ENCODE results near the gene LRP1.
A peak's percentile ranks its signal among the peaks of the same experiment; 100 is the strongest.

The LRP1 gene

DNA sequence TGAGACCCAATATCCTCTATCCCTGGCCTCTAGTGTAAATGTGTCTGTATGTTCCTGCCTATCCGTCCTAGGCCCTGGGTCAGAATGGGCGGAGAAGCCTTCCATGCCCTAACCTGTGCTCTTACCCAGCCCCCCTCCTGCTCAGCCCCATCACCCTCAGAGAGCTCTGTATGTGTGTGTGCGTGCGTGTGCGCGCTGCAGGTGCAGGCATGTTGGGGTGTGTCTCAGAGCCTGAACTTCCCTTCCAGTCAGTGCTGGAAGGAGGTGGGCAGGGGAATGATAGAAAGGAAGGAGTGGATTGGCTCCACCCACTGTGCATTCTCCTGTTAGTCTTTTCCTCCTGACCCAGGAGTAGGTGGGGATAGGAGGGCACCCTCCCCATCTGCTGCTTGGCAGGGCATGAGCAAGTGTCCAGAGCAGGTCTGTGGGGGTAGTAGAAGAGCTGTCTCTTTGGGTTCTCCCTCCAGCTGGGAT, 32.1 kb upstream of the LRP1 start:
- H3K27me3 ChIP-seq (replicated peaks; ENCODE audit: control insufficient read depth, insufficient read depth, low read length): no peaks in the 10 kb centered on the region
- DNase-seq (ENCODE audit: low read depth): no peak
- no peak overlapping the region for H3K9ac ChIP-seq (ENCODE audit: low read length)
- H3K4me3 ChIP-seq (ENCODE audit: low read length): no peak overlapping the region
- peaks cover 84% of the 10 kb centered on the region for H3K36me3 ChIP-seq (ENCODE audit: control insufficient read depth, insufficient read depth, low read length, severe bottlenecking)
- no peaks in the 10 kb centered on the region for H3K9me3 ChIP-seq (ENCODE audit: control insufficient read depth, low read length)
- H3K4me1 ChIP-seq (ENCODE audit: control insufficient read depth, insufficient read depth, low read length): peaks cover 34% of the 10 kb centered on the region

DNA sequence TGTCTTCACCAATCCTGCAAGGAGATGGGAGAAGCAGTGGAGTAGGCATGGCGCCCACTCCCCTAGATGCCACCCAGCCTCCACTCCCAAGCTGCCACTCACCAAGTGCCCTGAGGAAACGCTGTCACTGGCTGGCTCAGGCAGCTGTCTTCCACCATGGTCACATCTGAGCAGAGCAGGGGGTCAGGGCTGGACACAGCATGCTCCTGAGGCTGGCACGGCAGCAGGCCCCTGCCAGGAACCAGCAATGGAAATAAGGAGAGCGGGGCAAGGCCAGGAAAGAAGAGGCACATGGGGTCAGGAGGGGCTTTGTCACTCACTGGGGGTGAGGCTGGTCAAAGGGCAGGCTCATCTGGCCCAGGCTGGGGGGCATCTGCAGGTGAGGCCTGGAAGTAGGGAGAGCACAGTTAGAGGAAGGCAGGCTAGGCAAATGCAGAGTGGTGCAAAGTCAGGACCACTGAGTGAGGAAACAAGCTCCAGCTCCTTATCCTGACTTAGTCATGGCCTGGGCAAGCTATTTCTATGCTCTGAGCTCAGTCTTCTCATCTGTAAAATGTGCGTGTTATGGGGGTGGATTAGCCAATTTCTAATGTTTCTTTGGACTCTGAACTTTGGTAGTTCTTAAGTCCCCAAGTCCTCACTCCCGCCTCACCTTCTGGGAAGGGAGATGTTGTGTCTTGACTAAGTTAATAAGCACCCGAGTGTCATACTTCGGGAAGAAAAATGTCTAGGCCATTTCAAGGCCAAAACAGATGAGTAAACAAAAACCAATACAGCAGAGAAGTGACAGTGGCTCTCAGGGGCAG, 31.3 kb upstream of the LRP1 start:
- no peaks in the 10 kb centered on the region for H3K9me3 ChIP-seq (ENCODE audit: control insufficient read depth, low read length)
- peaks cover 79% of the 10 kb centered on the region for H3K36me3 ChIP-seq (ENCODE audit: control insufficient read depth, insufficient read depth, low read length, severe bottlenecking)
- H3K27me3 ChIP-seq (replicated peaks; ENCODE audit: control insufficient read depth, insufficient read depth, low read length): no peaks in the 10 kb centered on the region
- no peak overlapping the region for H3K9ac ChIP-seq (ENCODE audit: low read length)
- peaks cover 31% of the 10 kb centered on the region for H3K4me1 ChIP-seq (ENCODE audit: control insufficient read depth, insufficient read depth, low read length)
- DNase-seq (ENCODE audit: low read depth): no peak
- H3K4me3 ChIP-seq (ENCODE audit: low read length): no peak overlapping the region

DNA sequence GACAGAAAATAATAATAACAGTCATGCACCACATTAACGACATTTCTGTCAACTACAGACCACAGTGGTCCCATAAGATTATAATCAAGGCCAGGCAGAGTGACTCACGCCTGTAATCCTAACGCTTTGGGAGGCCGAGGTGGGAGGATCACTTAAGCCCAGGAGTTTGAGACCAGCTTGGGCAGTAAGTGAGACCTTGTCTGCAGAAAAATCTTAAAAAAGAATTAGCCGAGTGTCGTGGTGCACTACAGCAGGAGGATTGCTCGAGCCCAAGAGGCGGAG, 30.8 kb upstream of the LRP1 start:
- peaks cover 79% of the 10 kb centered on the region for H3K36me3 ChIP-seq (ENCODE audit: control insufficient read depth, insufficient read depth, low read length, severe bottlenecking)
- H3K27me3 ChIP-seq (replicated peaks; ENCODE audit: control insufficient read depth, insufficient read depth, low read length): no peaks in the 10 kb centered on the region
- H3K4me1 ChIP-seq (ENCODE audit: control insufficient read depth, insufficient read depth, low read length): peaks cover 26% of the 10 kb centered on the region
- H3K9me3 ChIP-seq (ENCODE audit: control insufficient read depth, low read length): no peaks in the 10 kb centered on the region
- DNase-seq (ENCODE audit: low read depth): no peak
- H3K4me3 ChIP-seq (ENCODE audit: low read length): no peak overlapping the region
- no peak overlapping the region for H3K9ac ChIP-seq (ENCODE audit: low read length)

DNA sequence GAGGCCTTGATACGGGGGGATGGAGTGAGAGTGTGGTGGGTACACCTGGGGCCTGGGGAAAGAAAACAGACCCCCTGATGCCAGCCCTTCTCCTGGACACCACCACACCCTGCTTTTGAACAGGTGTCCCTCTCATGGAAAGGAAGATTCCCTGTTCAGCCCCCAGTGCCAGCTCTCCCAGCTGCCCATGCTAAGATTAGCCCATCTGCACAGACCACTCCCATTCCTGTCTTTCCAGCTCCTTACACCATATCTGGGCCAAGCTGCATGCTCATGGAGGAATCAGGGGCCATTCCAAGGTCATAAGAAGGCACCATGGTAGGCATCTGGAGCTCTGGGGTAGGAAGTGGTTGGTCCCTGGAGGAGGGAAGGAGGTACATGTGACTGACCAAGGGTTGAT, 29.7 kb upstream of the LRP1 start:
- Histone ChIP-seq H3K4me1 (ENCODE audit: control insufficient read depth, insufficient read depth, low read length) (peaks cover 18% of the 10 kb centered on the region), H3K4me3 (ENCODE audit: low read length) (no peak overlapping the region), H3K36me3 (ENCODE audit: control insufficient read depth, insufficient read depth, low read length, severe bottlenecking) (peaks cover 71% of the 10 kb centered on the region), H3K27me3 (replicated peaks; ENCODE audit: control insufficient read depth, insufficient read depth, low read length) (no peaks in the 10 kb centered on the region), H3K9me3 (ENCODE audit: control insufficient read depth, low read length) (no peaks in the 10 kb centered on the region), H3K9ac (ENCODE audit: low read length) (no peak overlapping the region)
- DNase-seq (ENCODE audit: low read depth): no peak

DNA sequence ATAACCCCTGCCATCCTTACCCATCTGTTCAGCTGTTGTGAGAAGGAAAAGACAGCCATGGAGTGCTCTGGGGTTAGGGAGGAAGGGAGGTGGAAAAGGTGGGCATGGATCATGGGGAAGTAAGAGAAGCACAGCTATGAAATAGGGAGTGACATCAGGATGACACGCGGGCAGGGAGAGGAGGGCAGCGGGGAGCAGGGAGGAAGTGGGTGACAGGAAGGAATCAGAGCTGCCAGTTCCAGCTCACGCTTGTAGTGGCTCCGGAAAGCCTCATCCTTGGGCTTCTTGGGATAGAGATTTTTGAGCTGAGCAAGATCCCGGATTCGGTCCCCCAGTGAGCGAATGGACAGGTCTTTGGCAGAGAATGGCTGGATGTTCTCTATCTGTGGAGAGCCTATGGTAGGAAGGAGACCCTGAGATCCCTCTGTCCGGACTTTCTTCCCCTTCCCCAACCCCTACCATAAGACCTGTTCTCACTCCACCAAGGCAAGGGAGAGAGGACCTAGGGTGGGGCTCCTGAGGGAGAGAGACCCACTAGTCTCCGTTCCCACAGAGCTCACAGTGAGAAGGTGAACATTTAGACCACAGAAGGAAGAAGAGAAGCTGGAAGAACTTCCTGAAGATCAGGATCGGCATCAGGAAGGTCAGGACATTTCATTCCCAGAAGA, 29.1 kb upstream of the LRP1 start:
- peaks cover 20% of the 10 kb centered on the region for H3K4me1 ChIP-seq (ENCODE audit: control insufficient read depth, insufficient read depth, low read length)
- H3K9ac ChIP-seq (ENCODE audit: low read length): peak overlapping the region; percentile 7
- DNase-seq (ENCODE audit: low read depth): no peak
- H3K36me3 ChIP-seq (ENCODE audit: control insufficient read depth, insufficient read depth, low read length, severe bottlenecking): peaks cover 75% of the 10 kb centered on the region
- H3K9me3 ChIP-seq (ENCODE audit: control insufficient read depth, low read length): no peaks in the 10 kb centered on the region
- H3K4me3 ChIP-seq (ENCODE audit: low read length): no peak overlapping the region
- H3K27me3 ChIP-seq (replicated peaks; ENCODE audit: control insufficient read depth, insufficient read depth, low read length): no peaks in the 10 kb centered on the region

DNA sequence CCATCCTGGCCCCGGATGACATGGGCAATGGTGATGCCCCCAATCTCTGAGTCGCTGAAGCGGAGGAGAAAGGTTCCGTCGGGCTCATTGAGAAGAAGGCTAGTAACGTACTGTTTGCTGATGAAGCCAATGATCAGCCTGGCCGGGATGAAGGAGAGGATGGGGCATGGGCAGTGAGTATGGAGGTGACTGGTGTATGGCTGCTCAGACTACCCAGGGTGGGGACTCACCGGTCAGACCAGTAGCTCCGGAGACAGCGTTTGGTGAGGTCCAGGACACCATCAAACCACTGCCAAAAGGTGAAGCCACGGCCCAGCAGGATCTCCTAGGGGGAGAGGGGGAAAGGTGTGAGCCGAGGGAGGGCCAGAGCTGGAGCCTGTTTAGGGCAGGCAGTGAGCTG, 28.5 kb upstream of the LRP1 start:
- H3K9ac ChIP-seq (ENCODE audit: low read length): peak overlapping the region; percentile 7
- H3K9me3 ChIP-seq (ENCODE audit: control insufficient read depth, low read length): no peaks in the 10 kb centered on the region
- peaks cover 75% of the 10 kb centered on the region for H3K36me3 ChIP-seq (ENCODE audit: control insufficient read depth, insufficient read depth, low read length, severe bottlenecking)
- no peak for DNase-seq (ENCODE audit: low read depth)
- H3K4me1 ChIP-seq (ENCODE audit: control insufficient read depth, insufficient read depth, low read length): peaks cover 17% of the 10 kb centered on the region
- no peak overlapping the region for H3K4me3 ChIP-seq (ENCODE audit: low read length)
- H3K27me3 ChIP-seq (replicated peaks; ENCODE audit: control insufficient read depth, insufficient read depth, low read length): no peaks in the 10 kb centered on the region

DNA sequence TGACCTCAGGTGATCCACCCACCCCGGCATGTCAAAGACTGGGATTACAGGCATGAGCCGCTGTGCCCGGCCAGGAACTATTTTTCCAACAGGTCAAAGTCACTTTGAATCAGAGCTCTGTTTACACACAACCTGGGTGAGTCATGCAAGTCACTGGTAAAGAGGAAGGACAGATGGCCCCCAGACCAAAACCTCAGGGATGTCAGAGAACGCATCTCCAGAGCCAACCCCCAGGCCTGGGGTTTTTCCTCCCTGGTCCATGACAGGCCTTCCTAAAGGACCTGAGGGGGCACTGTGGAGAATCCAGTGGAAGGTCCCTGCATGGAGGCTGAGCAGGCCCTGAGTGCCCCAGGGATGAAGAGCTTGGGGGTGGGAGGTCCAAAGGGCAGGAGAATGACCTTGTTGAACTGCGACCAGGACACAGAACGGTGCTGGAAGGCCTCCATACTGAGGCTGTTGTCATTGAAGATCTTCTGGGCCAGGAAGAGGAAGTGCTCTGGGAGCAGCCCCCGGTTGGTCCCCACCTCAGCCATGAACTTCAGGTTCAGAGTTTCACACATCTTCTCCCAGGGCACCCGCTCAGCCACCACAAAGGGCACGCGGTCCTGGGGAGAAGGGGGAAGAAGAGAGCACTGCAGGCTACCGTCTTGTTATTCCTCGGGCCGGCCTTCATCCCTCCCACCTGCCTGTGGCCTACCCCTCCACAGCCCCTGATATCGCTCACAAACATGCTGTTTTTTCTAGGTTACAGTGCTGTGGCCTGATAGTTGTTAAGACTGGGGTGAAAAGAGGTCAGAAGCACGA, 26.2 kb upstream of the LRP1 start:
- Histone ChIP-seq H3K9me3 (ENCODE audit: control insufficient read depth, low read length) (no peaks in the 10 kb centered on the region), H3K36me3 (ENCODE audit: control insufficient read depth, insufficient read depth, low read length, severe bottlenecking) (peaks cover 75% of the 10 kb centered on the region)
- no peak for DNase-seq (ENCODE audit: low read depth)

DNA sequence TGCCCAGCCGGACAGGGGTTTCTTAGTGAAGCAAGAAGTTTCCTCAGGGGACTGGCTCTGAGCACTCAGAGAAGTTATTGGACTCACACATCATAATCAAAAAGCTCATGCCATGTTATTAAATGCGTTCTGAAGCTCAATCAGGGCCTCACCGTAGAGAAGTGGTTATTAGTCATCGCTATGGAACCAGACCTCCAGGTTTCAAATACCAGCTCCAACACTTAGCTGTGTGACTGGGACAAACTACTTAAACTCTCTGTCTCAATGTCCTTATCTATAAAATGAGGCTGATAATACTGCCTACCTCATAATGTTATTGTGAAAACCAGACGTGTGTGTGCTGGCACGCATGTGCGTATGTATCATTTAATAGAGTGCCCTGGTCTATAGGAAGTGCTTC, 24.4 kb upstream of the LRP1 start:
- no peak overlapping the region for H3K4me3 ChIP-seq (ENCODE audit: low read length)
- H3K9me3 ChIP-seq (ENCODE audit: control insufficient read depth, low read length): no peaks in the 10 kb centered on the region
- no peak for DNase-seq (ENCODE audit: low read depth)
- peaks cover 66% of the 10 kb centered on the region for H3K36me3 ChIP-seq (ENCODE audit: control insufficient read depth, insufficient read depth, low read length, severe bottlenecking)
- H3K4me1 ChIP-seq (ENCODE audit: control insufficient read depth, insufficient read depth, low read length): peaks cover 19% of the 10 kb centered on the region
- no peaks in the 10 kb centered on the region for H3K27me3 ChIP-seq (replicated peaks; ENCODE audit: control insufficient read depth, insufficient read depth, low read length)
- H3K9ac ChIP-seq (ENCODE audit: low read length): no peak overlapping the region

More for the DNA sequence above, 26.2 kb upstream of the LRP1 start:
- no peaks in the 10 kb centered on the region for H3K27me3 ChIP-seq (replicated peaks; ENCODE audit: control insufficient read depth, insufficient read depth, low read length)
- H3K4me1 ChIP-seq (ENCODE audit: control insufficient read depth, insufficient read depth, low read length): peaks cover 15% of the 10 kb centered on the region
- no peak overlapping the region for H3K4me3 ChIP-seq (ENCODE audit: low read length)
- no peak overlapping the region for H3K9ac ChIP-seq (ENCODE audit: low read length)

DNA sequence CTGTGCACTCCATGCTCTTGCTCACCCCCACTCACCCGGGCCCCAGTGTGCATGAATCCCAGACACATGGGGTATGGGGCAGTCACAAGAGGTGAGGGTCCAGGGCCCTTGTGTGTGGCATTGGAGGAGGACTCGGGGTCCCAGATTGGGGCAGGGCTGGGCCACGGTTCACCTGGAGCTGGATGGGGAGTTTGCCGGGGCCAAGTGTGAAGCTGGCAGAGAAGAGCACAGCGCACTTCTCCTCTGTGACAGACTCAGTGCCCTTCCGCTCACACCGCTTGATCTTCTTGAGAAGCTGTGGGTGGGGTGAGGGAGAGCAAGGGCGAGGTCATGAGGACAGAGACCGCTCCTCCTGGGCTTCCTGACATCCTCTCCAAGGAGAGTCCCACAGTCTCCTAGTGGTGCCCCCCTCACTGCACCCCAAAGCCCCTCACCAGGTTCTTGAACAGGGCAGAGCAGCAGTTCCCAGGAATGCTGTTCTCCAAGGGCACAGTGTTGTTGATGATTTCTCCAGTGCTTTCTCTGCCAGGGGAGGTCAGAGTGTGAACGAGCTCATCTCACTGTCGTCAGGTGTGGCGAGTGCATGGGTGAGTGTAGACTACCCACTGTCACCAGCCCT, 23.9 kb upstream of the LRP1 start:
- Histone ChIP-seq H3K9me3 (ENCODE audit: control insufficient read depth, low read length) (no peaks in the 10 kb centered on the region), H3K9ac (ENCODE audit: low read length) (no peak overlapping the region), H3K27me3 (replicated peaks; ENCODE audit: control insufficient read depth, insufficient read depth, low read length) (no peaks in the 10 kb centered on the region), H3K4me3 (ENCODE audit: low read length) (no peak overlapping the region), H3K4me1 (ENCODE audit: control insufficient read depth, insufficient read depth, low read length) (peaks cover 22% of the 10 kb centered on the region), H3K36me3 (ENCODE audit: control insufficient read depth, insufficient read depth, low read length, severe bottlenecking) (peaks cover 61% of the 10 kb centered on the region)
- DNase-seq (ENCODE audit: low read depth): no peak

DNA sequence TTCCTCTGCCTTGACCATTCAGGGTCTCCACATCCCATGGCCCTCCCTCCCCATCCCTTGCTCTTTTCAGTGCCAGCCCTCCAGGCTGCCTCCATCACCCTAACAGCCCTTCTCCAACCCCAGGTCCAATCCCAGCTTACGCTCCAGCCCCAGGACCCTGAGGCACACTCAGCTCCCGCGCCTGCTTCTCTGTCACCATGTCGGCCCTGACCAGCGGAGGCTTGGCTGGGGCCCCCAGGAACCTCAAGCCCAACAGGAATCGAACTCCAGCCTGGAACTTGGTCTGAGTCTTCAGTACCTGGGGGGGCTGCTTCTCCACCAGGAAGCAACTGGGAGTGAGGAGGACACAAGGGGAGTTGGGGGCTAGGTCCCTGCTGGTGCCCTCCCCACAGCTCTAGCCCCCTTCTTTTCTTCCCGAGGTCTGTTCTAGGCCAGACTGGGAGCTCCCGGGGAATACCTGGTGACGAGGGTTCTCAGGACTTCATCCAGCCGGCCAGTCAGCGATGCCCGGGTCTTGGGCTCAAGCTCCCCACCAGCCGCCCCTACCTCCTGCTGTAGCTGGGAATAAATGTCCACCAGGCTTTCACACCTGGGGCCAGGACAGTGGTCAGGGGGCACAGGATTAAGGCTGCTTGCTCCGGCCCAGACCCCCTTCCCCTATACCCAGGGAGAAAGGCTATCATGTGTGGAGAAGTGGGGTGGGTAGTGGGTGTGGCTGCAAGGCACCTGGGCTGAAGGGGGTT, 23.1 kb upstream of the LRP1 start:
- peaks cover 25% of the 10 kb centered on the region for H3K4me1 ChIP-seq (ENCODE audit: control insufficient read depth, insufficient read depth, low read length)
- peaks cover 53% of the 10 kb centered on the region for H3K36me3 ChIP-seq (ENCODE audit: control insufficient read depth, insufficient read depth, low read length, severe bottlenecking)
- no peak overlapping the region for H3K9ac ChIP-seq (ENCODE audit: low read length)
- H3K9me3 ChIP-seq (ENCODE audit: control insufficient read depth, low read length): no peaks in the 10 kb centered on the region
- no peak for DNase-seq (ENCODE audit: low read depth)
- no peak overlapping the region for H3K4me3 ChIP-seq (ENCODE audit: low read length)
- H3K27me3 ChIP-seq (replicated peaks; ENCODE audit: control insufficient read depth, insufficient read depth, low read length): no peaks in the 10 kb centered on the region

All from adipocyte (in vitro differentiated cells).